ENCODE measurements around the gene ABCB8. TPM values are rescaled to one million over a fixed set of nuclear protein-coding genes. Genes with fewer than 3 reads are reported as not detected.

Gene ABCB8
- total and polyA plus RNA-seq, 2 of the 4 experiments (the other 2 are of a cell fraction), result 16.3 to 26.8 TPM

- TF ChIP-seq SMC3 (IDR thresholded peaks at IDR 0.05; ENCODE audit: low read depth, low read length) (no peak), CEBPB (IDR thresholded peaks at IDR 0.05; ENCODE audit: low read depth, low read length) (no peak)
These were observed 28.6 kb downstream of the ABCB8 start (continued) for GRCh38 chr7:151056666-151057505.

- Histone ChIP-seq H3K18ac (ENCODE audit: low read depth, low read length) (peak within 1 kb of the TSS; percentile 52), H3K14ac (replicated peaks; ENCODE audit: low read depth, low read length) (peak within 1 kb of the TSS; percentile 97), H3K36me3 (ENCODE audit: control insufficient read depth, insufficient read depth, low read length) (no peaks in the 10 kb centered on the region), H2BK5ac (ENCODE audit: low read depth, low read length, poor library complexity, severe bottlenecking) (peak within 1 kb of the TSS; percentile 94), H2BK15ac (ENCODE audit: low read depth, low read length) (peak within 1 kb of the TSS; percentile 69; the same call in 2 of the 3 replicates), H3K4me2 (ENCODE audit: low read depth, low read length) (peak within 1 kb of the TSS; percentile 81), H3K9me3 (ENCODE audit: control insufficient read depth, insufficient read depth, low read length) (no peaks in the 10 kb centered on the region), H3K27me3 (ENCODE audit: control insufficient read depth, insufficient read depth, low read length) (no peaks in the 10 kb centered on the region), H3K4ac (ENCODE audit: low read depth, low read length) (peak within 1 kb of the TSS; percentile 97), H2AK5ac (ENCODE audit: low read depth, low read length) (peak within 1 kb of the TSS; percentile 95), H3K56ac (ENCODE audit: extremely low read depth, insufficient read depth, low read length) (peak within 1 kb of the TSS; percentile 95), H4K20me1 (ENCODE audit: insufficient read depth, low read length) (peaks cover 13% of the 10 kb centered on the region), H4K91ac (ENCODE audit: insufficient read depth, low read depth, low read length) (peak within 1 kb of the TSS; percentile 98), H3K4me1 (ENCODE audit: control insufficient read depth, insufficient read depth, low read length) (peaks cover 36% of the 10 kb centered on the region), H2AFZ (replicated peaks; ENCODE audit: low read length, poor library complexity) (peak within 1 kb of the TSS; percentile 92), H3K27ac (ENCODE audit: insufficient read depth, low read length) (peak within 1 kb of the TSS; percentile 91), H2BK120ac (ENCODE audit: low read depth, low read length) (peak within 1 kb of the TSS; percentile 84), H2BK20ac (ENCODE audit: low read depth, low read length) (peak within 1 kb of the TSS; percentile 18), H3K79me1 (ENCODE audit: low read depth in 1 of 2, low read length in 2 of 2) (peaks cover 19 to 52% of the 10 kb centered on the region in 2 experiments), H4K5ac (ENCODE audit: low read depth, low read length) (peak within 1 kb of the TSS; percentile 80), H4K8ac (ENCODE audit: low read depth in 2 of 2, low read length in 2 of 2) (peak within 1 kb of the TSS; percentile 94 to 100), H3K9ac (ENCODE audit: low read depth, low read length) (peak within 1 kb of the TSS; percentile 88), H3K4me3 (ENCODE audit: insufficient read depth, low read depth, low read length) (peak within 1 kb of the TSS; percentile 67), H3K23ac (ENCODE audit: low read depth, low read length) (peak within 1 kb of the TSS; percentile 91), H3K9me1 (ENCODE audit: insufficient read depth, low read length) (peaks cover 12% of the 10 kb centered on the region; the same call in 1 of the 2 replicates), H2AK9ac (replicated peaks; ENCODE audit: low read depth, low read length, poor library complexity) (peak within 1 kb of the TSS; percentile 95)
- peak; percentile 83; the same call in 1 of the 2 replicates for TF ChIP-seq MAZ (IDR thresholded peaks at IDR 0.05; ENCODE audit: borderline replicate concordance, low read depth, low read length)
- no peak for TF ChIP-seq FOS (IDR thresholded peaks at IDR 0.05; ENCODE audit: low read depth, low read length)
- BruUV-seq (replicated peaks), result no TSS peak
- intact Hi-C loops (cut with micrococcal nuclease) (no loop called here), dilution Hi-C loops (cut with HindIII; ENCODE audit: low sequenced_read_pairs, unreplicated experiment) (no loop called here), in situ Hi-C loops (cut with MboI; ENCODE audit: low sequenced_read_pairs) (no loop called here)
- 0% methylated on average over 16 of the region's 30 CpGs; no CpG with 5 or more reads in 1 of the 2 experiments for WGBS, 2 experiments (ENCODE audit: extremely low coverage in 2 of 2, insufficient read length in 1 of 2)
- ATAC-seq (ENCODE audit: low read depth) (peak; percentile 8), DNase-seq (no peak)
- ChIA-PET CTCF (interaction anchor here (0.8 kb wide), 1 partner anchor 1770 kb away, joined by 3 read pairs; no protein-coding TSS in a partner anchor), POLR2A (ENCODE audit: unreplicated experiment) (no interaction called here)
These were observed 29.3 kb downstream of the ABCB8 start, which contains the start of gene CDK5 for GRCh38 chr7:151057506-151057988. CDK5 (minus strand) TSS chr7:151057897; CDS start chr7:151057848, 49 bp downstream.
